K562 (cell line): ENCODE data around the gene TMEM107. TPM values are rescaled to one million over a fixed set of nuclear protein-coding genes. Genes with fewer than 3 reads are reported as not detected.

ENCODE experiments used
- CBX1 ChIP-seq: sonication (generic); IDR thresholded peaks from 2 replicates; pipeline ENCODE4 v1.6.1; 2016; ENCODE audit warnings: antibody characterized with exemption, low read depth, mild to moderate bottlenecking
- GABPA ChIP-seq: fragments of 200-800 bp; sonication (Bioruptor generic); conservative IDR thresholded peaks from 2 replicates; pipeline ENCODE4 v1.6.1; 2016; ENCODE audit warnings: low read depth, missing genetic modification characterization, missing compliant biosample characterization
- GATAD2B ChIP-seq: fragments of 450-650 bp; IDR thresholded peaks from 2 replicates; pipeline ENCODE4 v1.6.1; 2017; ENCODE audit warnings: mild to moderate bottlenecking, borderline replicate concordance
- HMG20A ChIP-seq: fragments of 450-650 bp; formaldehyde crosslinking; conservative IDR thresholded peaks from 2 replicates; pipeline ENCODE4 v1.4.0; 2020; ENCODE audit warnings: mild to moderate bottlenecking, mixed read lengths
- MAFG ChIP-seq: fragments of 450-650 bp; conservative IDR thresholded peaks from 2 replicates; pipeline ENCODE4 v1.6.1; 2016; ENCODE audit warnings: missing genetic modification characterization, missing compliant biosample characterization
- MEIS2 ChIP-seq: fragments of 450-650 bp; IDR thresholded peaks from 2 replicates; pipeline ENCODE4 v1.6.1; 2014; ENCODE audit warnings: mild to moderate bottlenecking; ENCODE audit not compliant: partially characterized antibody
- MNT ChIP-seq, 2 experiments: fragments of 450-650 bp; conservative IDR thresholded peaks; 2 replicates each; pipeline ENCODE4 v1.6.1; 2017; ENCODE audit warnings: mild to moderate bottlenecking in 2 of 2, moderate library complexity in 2 of 2
- MXI1 ChIP-seq: IDR thresholded peaks from 2 replicates; pipeline ENCODE4 v1.6.1; 2011; ENCODE audit warnings: low read depth, mild to moderate bottlenecking, improper control_type of control experiment, low read length
- MYBL2 ChIP-seq, 2 experiments: fragments of 450-650 bp in 1 of 2; sonication (generic) in 1 of 2; formaldehyde crosslinking in 1 of 2; IDR thresholded peaks; 2 replicates each; pipeline versions ENCODE4 v1.6.1 to v1.8.1; 2017 to 2022; ENCODE audit warnings: borderline replicate concordance in 1 of 2, inconsistent platforms in 1 of 2, low read depth in 1 of 2, mild to moderate bottlenecking in 1 of 2, missing genetic modification reagents in 1 of 2, moderate library complexity in 1 of 2
- OTX1 ChIP-seq: fragments of 450-650 bp; formaldehyde crosslinking; IDR thresholded peaks from 2 replicates; pipeline ENCODE4 v1.4.0; 2022; ENCODE audit warnings: mild to moderate bottlenecking
- PHB2 ChIP-seq: fragments of 450-650 bp; IDR thresholded peaks from 2 replicates; pipeline ENCODE4 v1.6.1; 2017; ENCODE audit warnings: low read depth
- RBM22 ChIP-seq: fragments of 200-400 bp; formaldehyde crosslinking; IDR thresholded peaks from 2 replicates; pipeline ENCODE4 v1.6.1; 2018; ENCODE audit warnings: low read length, low read depth; ENCODE audit not compliant: poor library complexity, severe bottlenecking
- SMARCB1 ChIP-seq: IDR thresholded peaks from 2 replicates; pipeline ENCODE4 v1.6.1; 2011; ENCODE audit warnings: improper control_type of control experiment, low read depth; ENCODE audit not compliant: insufficient read length
- SMARCE1 ChIP-seq: fragments of 450-650 bp; IDR thresholded peaks from 2 replicates; pipeline ENCODE4 v1.7.1; 2016; ENCODE audit warnings: mild to moderate bottlenecking
- TARDBP ChIP-seq: fragments of 450-650 bp; IDR thresholded peaks from 2 replicates; pipeline ENCODE4 v1.6.1; 2016
- ZNF655 ChIP-seq: fragments of 250-450 bp; sonication (Bioruptor Pico); IDR thresholded peaks from 2 replicates; pipeline ENCODE4 v1.5.0; 2021
- polyA plus RNA-seq, 8 experiments: library from polyadenylated mRNA; depleted of rRNA in 4 of 8; stranded (reverse) in 5 of 8; unstranded in 3 of 8; fragments of >200 nt; fragmentation: Nextera tagmentation in 2 of 8; fragmentation: Illumina TruSeq in 1 of 8; extraction: Ambion mirVana in 2 of 8; extraction: Trizol in 1 of 8; gene quantifications; 2 replicates each; pipeline versions ENCODE4 v1.2.1 to v1.2.3, GENCODE V29; 2011 to 2014; ENCODE audit warnings: inconsistent platforms in 1 of 8, missing spikeins in 1 of 8
- total RNA-seq, 7 experiments: library from RNA; depleted of rRNA in 6 of 7; stranded (reverse); fragments of >200 nt in 6 of 7; fragmentation: Illumina TruSeq in 2 of 7; extraction: Trizol in 2 of 7; gene quantifications; 2 replicates each; pipeline versions ENCODE4 v1.2.1 to v1.2.3, GENCODE V29; 2011 to 2021; ENCODE audit warnings: low replicate concordance in 1 of 7
- TF ChIP-seq, protein P1 (sequence below): sonication (generic); formaldehyde crosslinking; IDR thresholded peaks from 2 replicates; pipeline ENCODE4 v1.8.0; 2022; ENCODE audit warnings: mild to moderate bottlenecking, missing genetic modification reagents
- TF ChIP-seq, protein P2 (sequence below), 3 experiments: fragments of 200-800 bp in 1 of 3; sonication (Bioruptor generic) in 1 of 3; sonication (generic) in 1 of 3; formaldehyde crosslinking in 1 of 3; IDR thresholded peaks; 2 replicates each; pipeline versions ENCODE4 v1.6.1 to v1.8.0; 2016 to 2022; ENCODE audit warnings: mild to moderate bottlenecking in 2 of 3, missing compliant biosample characterization in 2 of 3, missing genetic modification characterization in 2 of 3, missing genetic modification reagents in 1 of 3
- TF ChIP-seq, protein P3 (sequence below): fragments of 250-450 bp; sonication (Bioruptor Pico); IDR thresholded peaks from 2 replicates; pipeline ENCODE4 v1.4.0; 2020; ENCODE audit warnings: mild to moderate bottlenecking

Gene TMEM107
- total and polyA plus RNA-seq, 9 of the 15 experiments (the other 6 are each of a cell fraction or from before 2014, with no cell fraction given): 7.1 to 26.2 (median 16.9) TPM

GRCh38 chr17:8163978-8164814, 12.0 kb downstream of the TMEM107 start (continued):
- TF ChIP-seq, protein P1, sequence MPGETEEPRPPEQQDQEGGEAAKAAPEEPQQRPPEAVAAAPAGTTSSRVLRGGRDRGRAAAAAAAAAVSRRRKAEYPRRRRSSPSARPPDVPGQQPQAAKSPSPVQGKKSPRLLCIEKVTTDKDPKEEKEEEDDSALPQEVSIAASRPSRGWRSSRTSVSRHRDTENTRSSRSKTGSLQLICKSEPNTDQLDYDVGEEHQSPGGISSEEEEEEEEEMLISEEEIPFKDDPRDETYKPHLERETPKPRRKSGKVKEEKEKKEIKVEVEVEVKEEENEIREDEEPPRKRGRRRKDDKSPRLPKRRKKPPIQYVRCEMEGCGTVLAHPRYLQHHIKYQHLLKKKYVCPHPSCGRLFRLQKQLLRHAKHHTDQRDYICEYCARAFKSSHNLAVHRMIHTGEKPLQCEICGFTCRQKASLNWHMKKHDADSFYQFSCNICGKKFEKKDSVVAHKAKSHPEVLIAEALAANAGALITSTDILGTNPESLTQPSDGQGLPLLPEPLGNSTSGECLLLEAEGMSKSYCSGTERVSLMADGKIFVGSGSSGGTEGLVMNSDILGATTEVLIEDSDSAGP (CRISPR knock-in tag): no peak
- no peak for TF ChIP-seq ZNF655 (CRISPR knock-in tag)
- no peak for TF ChIP-seq SMARCB1
- TF ChIP-seq, protein P2, sequence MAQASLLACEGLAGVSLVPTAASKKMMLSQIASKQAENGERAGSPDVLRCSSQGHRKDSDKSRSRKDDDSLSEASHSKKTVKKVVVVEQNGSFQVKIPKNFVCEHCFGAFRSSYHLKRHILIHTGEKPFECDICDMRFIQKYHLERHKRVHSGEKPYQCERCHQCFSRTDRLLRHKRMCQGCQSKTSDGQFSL (CRISPR knock-in tag; IDR thresholded peaks at IDR 0.05): peak; percentile 69; the same call in 1 of the 2 replicates
- TF ChIP-seq, protein P2 (tag; IDR thresholded peaks at IDR 0.05): no peak; a peak in 1 of 4 replicates
- TF ChIP-seq GABPA: 0 out of 2 replicates have a peak, but pooled peaks have one; percentile 18
- TF ChIP-seq, protein P3, sequence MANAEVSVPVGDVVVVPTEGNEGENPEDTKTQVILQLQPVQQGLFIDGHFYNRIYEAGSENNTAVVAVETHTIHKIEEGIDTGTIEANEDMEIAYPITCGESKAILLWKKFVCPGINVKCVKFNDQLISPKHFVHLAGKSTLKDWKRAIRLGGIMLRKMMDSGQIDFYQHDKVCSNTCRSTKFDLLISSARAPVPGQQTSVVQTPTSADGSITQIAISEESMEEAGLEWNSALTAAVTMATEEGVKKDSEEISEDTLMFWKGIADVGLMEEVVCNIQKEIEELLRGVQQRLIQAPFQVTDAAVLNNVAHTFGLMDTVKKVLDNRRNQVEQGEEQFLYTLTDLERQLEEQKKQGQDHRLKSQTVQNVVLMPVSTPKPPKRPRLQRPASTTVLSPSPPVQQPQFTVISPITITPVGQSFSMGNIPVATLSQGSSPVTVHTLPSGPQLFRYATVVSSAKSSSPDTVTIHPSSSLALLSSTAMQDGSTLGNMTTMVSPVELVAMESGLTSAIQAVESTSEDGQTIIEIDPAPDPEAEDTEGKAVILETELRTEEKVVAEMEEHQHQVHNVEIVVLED (CRISPR knock-in tag): no peak
- no peak for TF ChIP-seq MAFG (tag)
- no peak for TF ChIP-seq MYBL2 (IDR thresholded peaks at IDR 0.05; ENCODE audit: low read depth)
- no peak for TF ChIP-seq MYBL2 (CRISPR knock-in tag; IDR thresholded peaks at IDR 0.05; ENCODE audit: borderline replicate concordance)
- TF ChIP-seq OTX1 (CRISPR knock-in tag): 0 out of 2 replicates have a peak, but pooled peaks have one; percentile 34
- TF ChIP-seq HMG20A (CRISPR knock-in tag): no peak
- TF ChIP-seq SMARCE1: peak; percentile 36; the same call in 1 of the 2 replicates
- TF ChIP-seq PHB2: no peak
- no peak for TF ChIP-seq CBX1
- peak; percentile 77; the same call in 1 of the 2 replicates for TF ChIP-seq GATAD2B
- TF ChIP-seq MXI1: no peak
- TF ChIP-seq TARDBP: 0 out of 2 replicates have a peak, but pooled peaks have one; percentile 18
- TF ChIP-seq MEIS2: peak; percentile 51
- no peak for TF ChIP-seq RBM22
- peak; percentile 45 to 71 for TF ChIP-seq MNT (conservative IDR thresholded peaks at IDR 0.05)
